HepG2 (cell line): Measurements from ENCODE around the gene CREBBP. TPM values are rescaled to one million over a fixed set of nuclear protein-coding genes. Genes with fewer than 3 reads are reported as not detected.
A peak's percentile ranks its signal among the peaks of the same experiment; 100 is the strongest.

Source experiments
- ATAC-seq: fragments of 200-7000 bp; cut with Tn5 transposase; 3 replicates; pipeline ENCODE4 v1.9.1; 2020; ENCODE audit warnings: mild to moderate bottlenecking, moderate library complexity
- BruUV-seq: library from RNA; stranded (reverse); fragments of 400-500 nt; replicated peaks from 2 replicates; lab custom pipeline; 2021; lab: Mats Ljungman, UMichigan
- CTCF ChIA-PET: fragments of 300-600 bp; formaldehyde crosslinking; extraction: SDS; loops from one replicate; lab custom pipeline; 2021; ENCODE audit warnings: low total read pairs, inconsistent platforms, low intra/inter-chr PET ratio; lab: Yijun Ruan, JAX
- POLR2A ChIA-PET: fragments of 350-600 bp; sonication (Branson Sonifier 250); formaldehyde crosslinking; loops from one replicate; lab custom pipeline; 2020; ENCODE audit warnings: antibody characterized with exemption, inconsistent platforms; lab: Yijun Ruan, JAX
- DNase-seq: peaks from one replicate; pipeline ENCODE4 v3.0.0-alpha.2; 2015; ENCODE audit warnings: low spot score
- FAIRE-seq: peaks from 3 replicates; lab custom pipeline; 2011; peaks lifted over from hg19 to GRCh38; lab: Jason Lieb, UNC
- H2AFZ ChIP-seq: one replicate; pipeline ENCODE4 v1.6.1; 2011; ENCODE audit warnings: low read length, inconsistent platforms
- H3K27ac ChIP-seq: fragments of 300-600 bp; 3 replicates; pipeline ENCODE4 v1.8.0; 2011; ENCODE audit warnings: mixed run types, mild to moderate bottlenecking, mixed read lengths, low read length, inconsistent platforms; ENCODE audit not compliant: insufficient read depth; ENCODE audit errors: extremely low read length
- H3K27me3 ChIP-seq, 2 experiments: fragments of 200-600 bp in 1 of 2; 2 replicates in 1 of 2; 3 replicates in 1 of 2; pipeline versions ENCODE4 v1.6.0 to v1.8.0; 2011; ENCODE audit warnings: low read length in 2 of 2, mild to moderate bottlenecking in 2 of 2, moderate library complexity in 2 of 2, inconsistent platforms in 1 of 2; ENCODE audit not compliant: insufficient read depth in 2 of 2, control insufficient read depth in 1 of 2
- H3K36me3 ChIP-seq, 2 experiments: fragments of 200-600 bp in 1 of 2; replicated peaks in 1 of 2; 2 replicates in 1 of 2; 3 replicates in 1 of 2; pipeline versions ENCODE4 v1.5.1 to v1.8.0; 2011; ENCODE audit warnings: low read length in 2 of 2, inconsistent platforms in 1 of 2; ENCODE audit not compliant: insufficient read depth in 2 of 2, control insufficient read depth in 1 of 2
- H3K4me1 ChIP-seq: 2 replicates; pipeline ENCODE4 v1.5.1; 2012; ENCODE audit warnings: low read length, inconsistent platforms; ENCODE audit not compliant: insufficient read depth
- H3K4me2 ChIP-seq: 2 replicates; pipeline ENCODE4 v1.6.0; 2011; ENCODE audit warnings: low read depth, low read length, inconsistent platforms
- H3K4me3 ChIP-seq, 3 experiments: fragments of 200-600 bp in 1 of 3; sonication (generic), shearing (Covaris generic) in 1 of 3; replicated peaks in 1 of 3; 2 replicates each; pipeline ENCODE4 v1.5.1; 2011 to 2016; ENCODE audit warnings: low read length in 3 of 3, inconsistent platforms in 2 of 3, low read depth in 2 of 3, mild to moderate bottlenecking in 2 of 3, control low read depth in 1 of 3, mixed read lengths in 1 of 3; ENCODE audit not compliant: insufficient read depth in 1 of 3
- H3K79me2 ChIP-seq: one replicate; pipeline ENCODE4 v1.6.1; 2011; ENCODE audit warnings: low read length, inconsistent platforms; ENCODE audit not compliant: insufficient read depth
- H3K9ac ChIP-seq: 2 replicates; pipeline ENCODE4 v1.6.0; 2011; ENCODE audit warnings: mild to moderate bottlenecking, low read depth, low read length, inconsistent platforms; ENCODE audit not compliant: insufficient read depth
- H3K9me3 ChIP-seq: 2 replicates; pipeline ENCODE4 v1.5.1; 2012; ENCODE audit warnings: mild to moderate bottlenecking, low read length
- H4K20me1 ChIP-seq: 2 replicates; pipeline ENCODE4 v1.6.0; 2011; ENCODE audit warnings: inconsistent platforms, mild to moderate bottlenecking, low read length, moderate library complexity; ENCODE audit not compliant: insufficient read depth
- FOXC1 ChIP-seq: sonication (generic); formaldehyde crosslinking; IDR thresholded peaks from 2 replicates; pipeline ENCODE4 v1.8.0; 2022; ENCODE audit warnings: mild to moderate bottlenecking, missing genetic modification reagents, borderline replicate concordance
- MED1 ChIP-seq: sonication (generic); formaldehyde crosslinking; IDR thresholded peaks from 2 replicates; pipeline ENCODE4 v1.4.0; 2020; ENCODE audit warnings: missing genetic modification reagents
- MIER3 ChIP-seq: IDR thresholded peaks from 2 replicates; pipeline ENCODE4 v1.6.1; 2016; ENCODE audit warnings: missing compliant biosample characterization, borderline replicate concordance
- NR1H2 ChIP-seq: sonication (generic); formaldehyde crosslinking; IDR thresholded peaks from 2 replicates; pipeline ENCODE4 v1.8.1; 2022; ENCODE audit warnings: low read depth, missing genetic modification reagents, borderline replicate concordance
- ZKSCAN8 ChIP-seq: IDR thresholded peaks from 2 replicates; pipeline ENCODE4 v1.6.1; 2016; ENCODE audit warnings: borderline replicate concordance, missing genetic modification reagents, missing compliant biosample characterization
- ZNF7 ChIP-seq: IDR thresholded peaks from 2 replicates; pipeline ENCODE4 v1.6.1; 2016; ENCODE audit warnings: missing biosample characterization, missing genetic modification reagents
- WGBS: methylation state at CpG from one replicate; pipeline ENCODE4 v1.1.6; 2017; ENCODE audit warnings: low lambda C conversion rate; 5-methylcytosine and 5-hydroxymethylcytosine counted together
- in situ Hi-C: cut with HindIII; loops from 2 replicates; pipeline ENCODE4 v1.10.0; 2017; ENCODE audit warnings: low pct_unique_long_range_greater_than_20kb; ENCODE audit not compliant: extremely low pct_ligation_motif_present
- intact Hi-C: fragments of 100-400 bp; cut with micrococcal nuclease; formaldehyde crosslinking; loops from one replicate; pipeline ENCODE4 v1.10.0; 2022; ENCODE audit not compliant: unreplicated experiment
- polyA plus RNA-seq, 8 experiments: library from polyadenylated mRNA; depleted of rRNA in 3 of 8; stranded (reverse) in 7 of 8; unstranded in 1 of 8; fragments of >200 nt; fragmentation: Illumina TruSeq in 4 of 8; extraction: Trizol in 4 of 8; gene quantifications; 2 replicates each; pipeline versions ENCODE4 v1.2.1 to v1.2.3, GENCODE V29; 2011 to 2016; ENCODE audit warnings: low read depth in 4 of 8, missing spikeins in 1 of 8, mixed read lengths in 1 of 8; ENCODE audit not compliant: insufficient read depth in 1 of 8
- total RNA-seq, 5 experiments: library from RNA; depleted of rRNA; stranded (reverse); fragments of >200 nt; fragmentation: Illumina TruSeq; extraction: Trizol; gene quantifications; 2 replicates each; pipeline ENCODE4 v1.2.3, GENCODE V29; 2016; ENCODE audit warnings: low read depth in 1 of 5
- TF ChIP-seq, protein P1 (sequence below): sonication (generic); formaldehyde crosslinking; IDR thresholded peaks from 2 replicates; pipeline ENCODE4 v1.5.0; 2020; ENCODE audit warnings: mild to moderate bottlenecking, missing genetic modification reagents
- TF ChIP-seq, protein P2 (sequence below): sonication (generic); formaldehyde crosslinking; IDR thresholded peaks from 2 replicates; pipeline ENCODE4 v1.5.0; 2020; ENCODE audit warnings: mild to moderate bottlenecking, missing genetic modification reagents, borderline replicate concordance
- TF ChIP-seq, protein P3 (sequence below), 2 experiments: IDR thresholded peaks; 2 replicates each; pipeline ENCODE4 v1.6.1; 2011 to 2012; ENCODE audit warnings: low read length in 2 of 2, borderline replicate concordance in 1 of 2, low read depth in 1 of 2, mild to moderate bottlenecking in 1 of 2, moderate library complexity in 1 of 2

CREBBP gene
- total and polyA plus RNA-seq, 2 of the 13 experiments (the other 11 are each of a cell fraction or from before 2014, with no cell fraction given): 5.3 to 10.4 TPM

DNA sequence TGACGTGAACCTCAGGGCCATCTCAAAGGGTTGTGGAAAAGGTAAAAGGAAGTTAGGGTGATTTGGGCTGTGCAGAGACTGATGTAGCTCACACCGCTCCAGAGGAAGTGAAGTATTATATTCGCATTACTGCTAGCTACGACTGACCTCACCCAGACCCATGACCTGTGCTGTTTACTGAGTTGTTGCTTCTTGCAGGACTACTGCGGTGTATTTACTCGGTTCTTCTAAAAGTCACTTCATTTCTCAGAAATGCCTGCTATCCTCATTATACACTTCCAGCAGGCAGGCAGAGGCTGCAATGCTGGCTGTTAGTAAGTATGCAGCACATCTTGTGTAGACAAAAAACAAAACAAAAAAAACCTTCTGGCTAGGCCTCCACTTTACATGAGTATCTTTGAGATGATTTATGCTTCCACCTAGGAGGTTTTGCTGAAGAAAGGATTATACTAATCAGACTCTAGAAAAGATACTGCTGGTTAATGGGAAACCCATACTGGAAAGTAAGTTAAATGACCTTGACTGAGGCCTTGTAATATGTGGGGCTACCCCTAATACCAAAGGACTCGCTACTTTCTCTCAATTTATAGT is 76.0 kb downstream of the CREBBP start:
- no peak for ATAC-seq
- Histone ChIP-seq H2AFZ (no peak overlapping the region), H3K9ac (no peak overlapping the region), H3K36me3 (peaks cover 17 to 32% of the 10 kb centered on the region in 2 experiments; a peak in 4 of 5 replicates), H3K4me3 (no peak overlapping the region), H3K27ac (no peak overlapping the region), H3K9me3 (no peaks in the 10 kb centered on the region), H3K4me1 (peaks cover 25% of the 10 kb centered on the region), H4K20me1 (peaks cover 22% of the 10 kb centered on the region), H3K27me3 (no peaks in the 10 kb centered on the region), H3K79me2 (peaks cover 51% of the 10 kb centered on the region), H3K4me2 (no peak overlapping the region)
- BruUV-seq: TSS peak; percentile 10
- FAIRE-seq: no peak
- 95% methylated on average over 7 of the region's 7 CpGs for WGBS
- ChIA-PET CTCF (no interaction called here), POLR2A (no interaction called here)
- DNase-seq: no peak
- intact Hi-C loops: no loop called here
- in situ Hi-C loops: no loop called here
- TF ChIP-seq FOXC1 (no peak), MIER3 (CRISPR knock-in tag) (no peak), ZKSCAN8 (CRISPR knock-in tag) (no peak), NR1H2 (CRISPR knock-in tag) (no peak), MED1 (CRISPR knock-in tag) (no peak), ZNF7 (CRISPR knock-in tag) (no peak)
- TF ChIP-seq, protein P1, sequence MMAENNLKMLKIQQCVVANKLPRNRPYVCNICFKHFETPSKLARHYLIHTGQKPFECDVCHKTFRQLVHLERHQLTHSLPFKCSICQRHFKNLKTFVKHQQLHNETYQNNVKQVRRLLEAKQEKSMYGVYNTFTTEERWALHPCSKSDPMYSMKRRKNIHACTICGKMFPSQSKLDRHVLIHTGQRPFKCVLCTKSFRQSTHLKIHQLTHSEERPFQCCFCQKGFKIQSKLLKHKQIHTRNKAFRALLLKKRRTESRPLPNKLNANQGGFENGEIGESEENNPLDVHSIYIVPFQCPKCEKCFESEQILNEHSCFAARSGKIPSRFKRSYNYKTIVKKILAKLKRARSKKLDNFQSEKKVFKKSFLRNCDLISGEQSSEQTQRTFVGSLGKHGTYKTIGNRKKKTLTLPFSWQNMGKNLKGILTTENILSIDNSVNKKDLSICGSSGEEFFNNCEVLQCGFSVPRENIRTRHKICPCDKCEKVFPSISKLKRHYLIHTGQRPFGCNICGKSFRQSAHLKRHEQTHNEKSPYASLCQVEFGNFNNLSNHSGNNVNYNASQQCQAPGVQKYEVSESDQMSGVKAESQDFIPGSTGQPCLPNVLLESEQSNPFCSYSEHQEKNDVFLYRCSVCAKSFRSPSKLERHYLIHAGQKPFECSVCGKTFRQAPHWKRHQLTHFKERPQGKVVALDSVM: no peak
- TF ChIP-seq, protein P2, sequence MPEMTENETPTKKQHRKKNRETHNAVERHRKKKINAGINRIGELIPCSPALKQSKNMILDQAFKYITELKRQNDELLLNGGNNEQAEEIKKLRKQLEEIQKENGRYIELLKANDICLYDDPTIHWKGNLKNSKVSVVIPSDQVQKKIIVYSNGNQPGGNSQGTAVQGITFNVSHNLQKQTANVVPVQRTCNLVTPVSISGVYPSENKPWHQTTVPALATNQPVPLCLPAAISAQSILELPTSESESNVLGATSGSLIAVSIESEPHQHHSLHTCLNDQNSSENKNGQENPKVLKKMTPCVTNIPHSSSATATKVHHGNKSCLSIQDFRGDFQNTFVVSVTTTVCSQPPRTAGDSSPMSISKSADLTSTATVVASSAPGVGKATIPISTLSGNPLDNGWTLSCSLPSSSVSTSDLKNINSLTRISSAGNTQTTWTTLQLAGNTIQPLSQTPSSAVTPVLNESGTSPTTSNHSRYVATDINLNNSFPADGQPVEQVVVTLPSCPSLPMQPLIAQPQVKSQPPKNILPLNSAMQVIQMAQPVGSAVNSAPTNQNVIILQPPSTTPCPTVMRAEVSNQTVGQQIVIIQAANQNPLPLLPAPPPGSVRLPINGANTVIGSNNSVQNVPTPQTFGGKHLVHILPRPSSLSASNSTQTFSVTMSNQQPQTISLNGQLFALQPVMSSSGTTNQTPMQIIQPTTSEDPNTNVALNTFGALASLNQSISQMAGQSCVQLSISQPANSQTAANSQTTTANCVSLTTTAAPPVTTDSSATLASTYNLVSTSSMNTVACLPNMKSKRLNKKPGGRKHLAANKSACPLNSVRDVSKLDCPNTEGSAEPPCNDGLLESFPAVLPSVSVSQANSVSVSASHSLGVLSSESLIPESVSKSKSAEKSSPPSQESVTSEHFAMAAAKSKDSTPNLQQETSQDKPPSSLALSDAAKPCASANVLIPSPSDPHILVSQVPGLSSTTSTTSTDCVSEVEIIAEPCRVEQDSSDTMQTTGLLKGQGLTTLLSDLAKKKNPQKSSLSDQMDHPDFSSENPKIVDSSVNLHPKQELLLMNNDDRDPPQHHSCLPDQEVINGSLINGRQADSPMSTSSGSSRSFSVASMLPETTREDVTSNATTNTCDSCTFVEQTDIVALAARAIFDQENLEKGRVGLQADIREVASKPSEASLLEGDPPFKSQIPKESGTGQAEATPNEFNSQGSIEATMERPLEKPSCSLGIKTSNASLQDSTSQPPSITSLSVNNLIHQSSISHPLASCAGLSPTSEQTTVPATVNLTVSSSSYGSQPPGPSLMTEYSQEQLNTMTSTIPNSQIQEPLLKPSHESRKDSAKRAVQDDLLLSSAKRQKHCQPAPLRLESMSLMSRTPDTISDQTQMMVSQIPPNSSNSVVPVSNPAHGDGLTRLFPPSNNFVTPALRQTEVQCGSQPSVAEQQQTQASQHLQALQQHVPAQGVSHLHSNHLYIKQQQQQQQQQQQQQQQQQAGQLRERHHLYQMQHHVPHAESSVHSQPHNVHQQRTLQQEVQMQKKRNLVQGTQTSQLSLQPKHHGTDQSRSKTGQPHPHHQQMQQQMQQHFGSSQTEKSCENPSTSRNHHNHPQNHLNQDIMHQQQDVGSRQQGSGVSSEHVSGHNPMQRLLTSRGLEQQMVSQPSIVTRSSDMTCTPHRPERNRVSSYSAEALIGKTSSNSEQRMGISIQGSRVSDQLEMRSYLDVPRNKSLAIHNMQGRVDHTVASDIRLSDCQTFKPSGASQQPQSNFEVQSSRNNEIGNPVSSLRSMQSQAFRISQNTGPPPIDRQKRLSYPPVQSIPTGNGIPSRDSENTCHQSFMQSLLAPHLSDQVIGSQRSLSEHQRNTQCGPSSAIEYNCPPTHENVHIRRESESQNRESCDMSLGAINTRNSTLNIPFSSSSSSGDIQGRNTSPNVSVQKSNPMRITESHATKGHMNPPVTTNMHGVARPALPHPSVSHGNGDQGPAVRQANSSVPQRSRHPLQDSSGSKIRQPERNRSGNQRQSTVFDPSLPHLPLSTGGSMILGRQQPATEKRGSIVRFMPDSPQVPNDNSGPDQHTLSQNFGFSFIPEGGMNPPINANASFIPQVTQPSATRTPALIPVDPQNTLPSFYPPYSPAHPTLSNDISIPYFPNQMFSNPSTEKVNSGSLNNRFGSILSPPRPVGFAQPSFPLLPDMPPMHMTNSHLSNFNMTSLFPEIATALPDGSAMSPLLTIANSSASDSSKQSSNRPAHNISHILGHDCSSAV: no peak
- TF ChIP-seq, protein P3, sequence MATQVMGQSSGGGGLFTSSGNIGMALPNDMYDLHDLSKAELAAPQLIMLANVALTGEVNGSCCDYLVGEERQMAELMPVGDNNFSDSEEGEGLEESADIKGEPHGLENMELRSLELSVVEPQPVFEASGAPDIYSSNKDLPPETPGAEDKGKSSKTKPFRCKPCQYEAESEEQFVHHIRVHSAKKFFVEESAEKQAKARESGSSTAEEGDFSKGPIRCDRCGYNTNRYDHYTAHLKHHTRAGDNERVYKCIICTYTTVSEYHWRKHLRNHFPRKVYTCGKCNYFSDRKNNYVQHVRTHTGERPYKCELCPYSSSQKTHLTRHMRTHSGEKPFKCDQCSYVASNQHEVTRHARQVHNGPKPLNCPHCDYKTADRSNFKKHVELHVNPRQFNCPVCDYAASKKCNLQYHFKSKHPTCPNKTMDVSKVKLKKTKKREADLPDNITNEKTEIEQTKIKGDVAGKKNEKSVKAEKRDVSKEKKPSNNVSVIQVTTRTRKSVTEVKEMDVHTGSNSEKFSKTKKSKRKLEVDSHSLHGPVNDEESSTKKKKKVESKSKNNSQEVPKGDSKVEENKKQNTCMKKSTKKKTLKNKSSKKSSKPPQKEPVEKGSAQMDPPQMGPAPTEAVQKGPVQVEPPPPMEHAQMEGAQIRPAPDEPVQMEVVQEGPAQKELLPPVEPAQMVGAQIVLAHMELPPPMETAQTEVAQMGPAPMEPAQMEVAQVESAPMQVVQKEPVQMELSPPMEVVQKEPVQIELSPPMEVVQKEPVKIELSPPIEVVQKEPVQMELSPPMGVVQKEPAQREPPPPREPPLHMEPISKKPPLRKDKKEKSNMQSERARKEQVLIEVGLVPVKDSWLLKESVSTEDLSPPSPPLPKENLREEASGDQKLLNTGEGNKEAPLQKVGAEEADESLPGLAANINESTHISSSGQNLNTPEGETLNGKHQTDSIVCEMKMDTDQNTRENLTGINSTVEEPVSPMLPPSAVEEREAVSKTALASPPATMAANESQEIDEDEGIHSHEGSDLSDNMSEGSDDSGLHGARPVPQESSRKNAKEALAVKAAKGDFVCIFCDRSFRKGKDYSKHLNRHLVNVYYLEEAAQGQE (IDR thresholded peaks at IDR 0.05; ENCODE audit: borderline replicate concordance in 1 of 2, low read depth in 1 of 2, low read length in 2 of 2): no peak
